Ishikawa (cell line): ENCODE measurements around the gene ZNF451.

Experiments used
- CREB1 ChIP-seq: IDR thresholded peaks from 2 replicates; pipeline ENCODE4 v1.6.1; 2012; ENCODE audit warnings: low read depth
- EGR1 ChIP-seq: IDR thresholded peaks from 2 replicates; pipeline ENCODE4 v1.6.1; 2012
- EP300 ChIP-seq: IDR thresholded peaks from 2 replicates; pipeline ENCODE4 v1.6.1; 2012; ENCODE audit warnings: borderline replicate concordance
- FOXM1 ChIP-seq: IDR thresholded peaks from 2 replicates; pipeline ENCODE4 v1.6.1; 2012; ENCODE audit warnings: low read depth, borderline replicate concordance
- NFIC ChIP-seq: IDR thresholded peaks from 2 replicates; pipeline ENCODE4 v1.6.1; 2012
- RAD21 ChIP-seq: IDR thresholded peaks from 2 replicates; pipeline ENCODE4 v1.6.1; 2012; ENCODE audit warnings: low read depth
- TAF1 ChIP-seq: IDR thresholded peaks from 2 replicates; pipeline ENCODE4 v1.6.1; 2012; ENCODE audit warnings: low read depth, mild to moderate bottlenecking
- TCF12 ChIP-seq: IDR thresholded peaks from 2 replicates; pipeline ENCODE4 v1.6.1; 2012; ENCODE audit warnings: low read depth
- YY1 ChIP-seq: IDR thresholded peaks from 2 replicates; pipeline ENCODE4 v1.6.1; 2012; ENCODE audit warnings: low read depth
- ZBTB7A ChIP-seq: IDR thresholded peaks from 2 replicates; pipeline ENCODE4 v1.6.1; 2012; ENCODE audit warnings: low read depth
- TF ChIP-seq, protein P1 (sequence below): IDR thresholded peaks from 2 replicates; pipeline ENCODE4 v1.6.1; 2012; ENCODE audit warnings: low read depth, mild to moderate bottlenecking
- TF ChIP-seq, protein P2 (sequence below): IDR thresholded peaks from 2 replicates; pipeline ENCODE4 v1.6.1; 2012
- TF ChIP-seq, protein P3 (sequence below): IDR thresholded peaks from 2 replicates; pipeline ENCODE4 v1.6.1; 2012

DNA sequence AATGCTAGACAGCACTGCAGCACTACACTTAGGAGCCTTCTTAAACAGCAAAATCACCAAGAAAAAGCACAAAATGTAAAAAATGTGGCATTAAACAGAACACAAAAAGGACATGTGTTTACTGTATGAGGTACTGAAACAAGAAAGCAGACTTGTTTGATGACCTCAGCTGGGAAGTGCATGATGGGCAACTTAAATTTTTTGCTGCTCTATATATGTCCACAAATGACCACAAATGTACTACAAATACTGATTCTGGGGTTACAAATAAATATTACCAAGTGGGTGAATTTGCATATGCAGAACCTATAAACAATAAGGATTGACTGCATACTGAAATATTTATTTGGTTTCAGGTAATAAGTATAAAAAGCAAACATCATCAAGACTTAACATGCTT, 119.0 kb downstream of the ZNF451 start:
- TF ChIP-seq EGR1 = no peak
- no peak for TF ChIP-seq RAD21
- TF ChIP-seq EP300 = no peak
- no peak for TF ChIP-seq TAF1
- TF ChIP-seq, protein P1, sequence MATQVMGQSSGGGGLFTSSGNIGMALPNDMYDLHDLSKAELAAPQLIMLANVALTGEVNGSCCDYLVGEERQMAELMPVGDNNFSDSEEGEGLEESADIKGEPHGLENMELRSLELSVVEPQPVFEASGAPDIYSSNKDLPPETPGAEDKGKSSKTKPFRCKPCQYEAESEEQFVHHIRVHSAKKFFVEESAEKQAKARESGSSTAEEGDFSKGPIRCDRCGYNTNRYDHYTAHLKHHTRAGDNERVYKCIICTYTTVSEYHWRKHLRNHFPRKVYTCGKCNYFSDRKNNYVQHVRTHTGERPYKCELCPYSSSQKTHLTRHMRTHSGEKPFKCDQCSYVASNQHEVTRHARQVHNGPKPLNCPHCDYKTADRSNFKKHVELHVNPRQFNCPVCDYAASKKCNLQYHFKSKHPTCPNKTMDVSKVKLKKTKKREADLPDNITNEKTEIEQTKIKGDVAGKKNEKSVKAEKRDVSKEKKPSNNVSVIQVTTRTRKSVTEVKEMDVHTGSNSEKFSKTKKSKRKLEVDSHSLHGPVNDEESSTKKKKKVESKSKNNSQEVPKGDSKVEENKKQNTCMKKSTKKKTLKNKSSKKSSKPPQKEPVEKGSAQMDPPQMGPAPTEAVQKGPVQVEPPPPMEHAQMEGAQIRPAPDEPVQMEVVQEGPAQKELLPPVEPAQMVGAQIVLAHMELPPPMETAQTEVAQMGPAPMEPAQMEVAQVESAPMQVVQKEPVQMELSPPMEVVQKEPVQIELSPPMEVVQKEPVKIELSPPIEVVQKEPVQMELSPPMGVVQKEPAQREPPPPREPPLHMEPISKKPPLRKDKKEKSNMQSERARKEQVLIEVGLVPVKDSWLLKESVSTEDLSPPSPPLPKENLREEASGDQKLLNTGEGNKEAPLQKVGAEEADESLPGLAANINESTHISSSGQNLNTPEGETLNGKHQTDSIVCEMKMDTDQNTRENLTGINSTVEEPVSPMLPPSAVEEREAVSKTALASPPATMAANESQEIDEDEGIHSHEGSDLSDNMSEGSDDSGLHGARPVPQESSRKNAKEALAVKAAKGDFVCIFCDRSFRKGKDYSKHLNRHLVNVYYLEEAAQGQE = no peak
- TF ChIP-seq YY1 = no peak
- no peak for TF ChIP-seq NFIC
- TF ChIP-seq, protein P2, sequence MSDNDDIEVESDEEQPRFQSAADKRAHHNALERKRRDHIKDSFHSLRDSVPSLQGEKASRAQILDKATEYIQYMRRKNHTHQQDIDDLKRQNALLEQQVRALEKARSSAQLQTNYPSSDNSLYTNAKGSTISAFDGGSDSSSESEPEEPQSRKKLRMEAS = no peak
- TF ChIP-seq FOXM1 = no peak
- TF ChIP-seq, protein P3, sequence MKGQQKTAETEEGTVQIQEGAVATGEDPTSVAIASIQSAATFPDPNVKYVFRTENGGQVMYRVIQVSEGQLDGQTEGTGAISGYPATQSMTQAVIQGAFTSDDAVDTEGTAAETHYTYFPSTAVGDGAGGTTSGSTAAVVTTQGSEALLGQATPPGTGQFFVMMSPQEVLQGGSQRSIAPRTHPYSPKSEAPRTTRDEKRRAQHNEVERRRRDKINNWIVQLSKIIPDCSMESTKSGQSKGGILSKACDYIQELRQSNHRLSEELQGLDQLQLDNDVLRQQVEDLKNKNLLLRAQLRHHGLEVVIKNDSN = no peak
- TF ChIP-seq TCF12 = no peak
- TF ChIP-seq ZBTB7A = no peak
- no peak for TF ChIP-seq CREB1
